PFSK-1 (cell line): Measurements from ENCODE around the gene ARHGEF16.

Experiments used
- FOXP2 ChIP-seq: optimal IDR thresholded peaks from 2 replicates; pipeline ENCODE3; 2011; ENCODE audit warnings: borderline replicate concordance, control low read depth, inconsistent platforms; ENCODE audit not compliant: insufficient read depth; ENCODE audit errors: extremely low read length, extremely low read depth
- POLR2AphosphoS5 ChIP-seq: IDR thresholded peaks from 2 replicates; pipeline ENCODE4 v1.6.1; 2012; ENCODE audit warnings: low read depth, mild to moderate bottlenecking, control low read depth, low read length, moderate library complexity
- REST ChIP-seq, 2 experiments: IDR thresholded peaks; 2 replicates each; pipeline versions ENCODE4 v1.6.1 to v1.8.0; 2011 to 2012; ENCODE audit warnings: low read depth in 2 of 2, low read length in 2 of 2, control low read depth in 1 of 2, inconsistent platforms in 1 of 2, mild to moderate bottlenecking in 1 of 2, moderate library complexity in 1 of 2; ENCODE audit not compliant: insufficient read depth in 1 of 2
- SIN3A ChIP-seq: IDR thresholded peaks from 2 replicates; pipeline ENCODE4 v1.6.1; 2012; ENCODE audit warnings: mild to moderate bottlenecking, low read length, moderate library complexity, borderline replicate concordance; ENCODE audit not compliant: insufficient read depth
- TAF1 ChIP-seq: IDR thresholded peaks from 2 replicates; pipeline ENCODE4 v1.6.1; 2012; ENCODE audit warnings: low read length, control low read depth, borderline replicate concordance; ENCODE audit not compliant: insufficient read depth

The ARHGEF16 gene

GRCh38 chr1:3453203-3453761 is 1.2 kb upstream of the ARHGEF16 start:
- TF ChIP-seq REST (IDR thresholded peaks at IDR 0.05; ENCODE audit: insufficient read depth in 1 of 2, low read depth in 2 of 2, low read length in 2 of 2) (no peak), SIN3A (no peak), TAF1 (no peak), FOXP2 (no peak), POLR2AphosphoS5 (no peak)

DNA sequence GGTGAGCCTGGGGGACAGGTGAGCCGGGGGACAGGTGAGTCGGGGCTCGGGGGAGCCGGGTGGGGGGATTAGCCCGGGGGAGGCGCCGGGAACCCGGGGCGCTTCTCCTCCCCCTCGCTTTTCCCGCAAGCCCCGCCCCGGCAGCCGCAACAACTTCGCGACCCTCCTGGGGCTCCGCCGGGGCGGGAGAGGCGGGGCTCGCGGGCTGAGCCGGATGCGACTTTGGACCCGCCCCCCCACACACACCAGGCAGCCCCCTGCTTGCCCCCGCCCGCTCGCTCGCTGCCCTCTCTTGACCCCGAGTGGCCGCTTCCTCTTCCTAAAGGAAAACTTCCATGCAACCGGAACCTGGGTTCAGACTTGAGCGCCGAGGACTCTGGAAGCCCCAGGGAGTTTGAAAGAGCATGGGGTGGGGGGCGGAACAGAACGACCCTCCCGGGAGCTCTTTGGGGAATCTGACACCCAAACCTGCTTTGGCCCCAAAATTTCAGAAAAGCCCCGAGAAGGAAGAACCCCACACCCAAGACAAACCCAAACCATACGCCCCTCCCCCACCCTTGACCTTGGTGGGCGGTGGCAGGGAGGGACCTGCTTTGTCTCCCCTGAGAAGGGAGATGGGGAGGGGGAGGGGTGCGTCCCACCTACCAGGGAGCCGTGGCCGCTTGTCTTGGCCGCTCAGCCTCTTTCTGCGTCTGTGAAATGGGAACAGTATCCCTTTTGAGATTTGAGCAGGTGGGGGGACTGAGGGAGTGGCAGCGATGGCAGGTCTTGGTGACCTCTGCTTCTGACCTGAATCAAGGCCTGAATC is 550 bp downstream of the ARHGEF16 start:
- TF ChIP-seq FOXP2 (no peak), POLR2AphosphoS5 (no peak), SIN3A (no peak), TAF1 (no peak), REST (IDR thresholded peaks at IDR 0.05; ENCODE audit: insufficient read depth in 1 of 2, low read depth in 2 of 2, low read length in 2 of 2) (no peak)

DNA sequence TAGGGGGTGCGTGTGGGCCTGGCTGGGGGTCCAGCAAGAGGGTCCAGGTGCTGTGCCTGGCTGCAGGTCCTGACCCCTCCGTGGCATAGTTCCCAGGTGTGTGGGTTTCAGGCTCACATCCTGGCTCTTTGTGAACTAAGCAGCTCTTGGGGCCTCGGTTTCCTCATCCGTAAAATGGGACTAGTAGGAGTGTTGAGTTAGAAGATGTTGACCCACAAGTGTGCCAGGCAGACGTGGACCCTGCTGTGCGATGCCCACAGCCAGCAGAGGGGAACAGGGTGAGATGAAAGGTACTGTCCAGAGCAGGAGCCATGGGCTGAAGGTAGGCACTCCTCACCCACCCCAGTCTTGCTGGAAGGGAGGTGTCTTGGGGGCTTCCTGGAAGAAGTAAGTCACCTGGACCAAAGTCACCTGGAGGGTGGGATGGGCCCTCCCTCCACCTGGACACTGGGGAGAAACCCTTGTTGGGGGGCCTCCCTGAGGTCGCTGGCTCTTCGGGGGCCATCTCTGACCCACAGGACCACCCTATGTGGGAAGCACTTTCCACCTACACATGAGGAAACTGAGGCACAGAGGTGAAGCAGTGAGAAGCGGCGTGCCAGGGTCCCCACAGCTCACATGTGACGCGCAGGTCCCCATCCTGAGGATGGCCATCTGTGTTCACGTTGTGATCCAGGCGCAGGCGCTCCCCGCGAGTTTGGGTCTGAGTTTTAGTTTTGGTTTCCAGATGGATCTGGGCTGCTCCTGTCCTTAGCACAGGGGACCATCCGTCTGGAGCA is 1.4 kb downstream of the ARHGEF16 start:
- TF ChIP-seq REST (IDR thresholded peaks at IDR 0.05; ENCODE audit: insufficient read depth in 1 of 2, low read depth in 2 of 2, low read length in 2 of 2) (no peak), TAF1 (no peak), POLR2AphosphoS5 (no peak), FOXP2 (no peak), SIN3A (no peak)

DNA sequence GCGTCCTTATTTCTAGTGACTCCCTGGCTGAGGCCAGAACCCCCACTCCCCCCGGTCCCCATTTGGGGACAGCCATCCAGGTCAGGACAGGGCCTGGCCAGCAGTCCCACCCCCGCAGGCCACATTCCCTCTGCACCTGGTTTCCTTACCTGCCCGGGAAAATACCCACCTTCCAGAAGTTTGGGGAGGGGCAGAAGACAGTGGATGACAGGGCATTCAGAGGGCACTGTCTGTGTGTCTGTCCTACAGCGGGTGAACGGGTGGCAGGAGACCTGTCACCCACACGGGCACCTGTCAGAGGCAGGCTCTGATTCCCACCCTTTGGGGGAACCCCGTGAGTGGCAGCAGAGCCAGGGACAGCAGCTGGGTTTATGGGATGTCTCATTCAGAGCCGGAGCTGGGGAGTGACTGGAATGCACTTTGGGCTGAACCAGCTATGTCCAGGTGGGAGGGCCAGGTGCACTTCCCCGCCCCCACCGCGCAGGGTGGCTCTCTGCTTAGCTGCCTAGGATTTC is 2.0 kb downstream of the ARHGEF16 start:
- TF ChIP-seq SIN3A, result no peak
- no peak for TF ChIP-seq REST (IDR thresholded peaks at IDR 0.05; ENCODE audit: insufficient read depth in 1 of 2, low read depth in 2 of 2, low read length in 2 of 2)
- TF ChIP-seq FOXP2, result no peak
- no peak for TF ChIP-seq POLR2AphosphoS5
- TF ChIP-seq TAF1, result no peak
